Stimulated activated naive CD4-positive, alpha-beta T cell (primary cell): ENCODE measurements around the gene CRADD.
"Not testable (repeated sequence)": the region's sequence is repeated elsewhere in the genome, so short reads cannot be mapped to it uniquely, and the experiment has no call there.

ENCODE experiments used
- DNase-seq, 6 experiments: peaks; one replicate each; lab custom pipeline; 2025; lab: John Stamatoyannopoulos, UW

Gene CRADD

DNA sequence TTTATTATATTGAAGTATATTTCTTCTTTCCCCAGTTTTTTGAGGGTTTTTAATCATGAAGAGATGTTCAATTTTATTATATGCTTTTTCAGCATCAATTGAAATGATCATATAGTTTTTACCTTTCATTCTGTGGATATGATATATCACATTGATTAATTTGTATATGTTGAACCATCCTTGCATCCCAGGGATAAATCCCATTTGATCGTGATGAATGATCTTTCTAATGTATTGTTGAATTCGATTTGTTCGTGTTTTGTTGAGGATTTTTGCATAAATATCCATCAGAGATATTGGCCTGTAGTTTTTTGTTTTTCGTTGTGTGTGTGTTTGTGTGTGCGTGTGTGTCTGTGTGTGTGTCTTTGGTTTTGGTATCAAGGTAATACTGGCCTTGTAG lies 196.4 kb downstream of the CRADD start:
- DNase-seq, result no peak

DNA sequence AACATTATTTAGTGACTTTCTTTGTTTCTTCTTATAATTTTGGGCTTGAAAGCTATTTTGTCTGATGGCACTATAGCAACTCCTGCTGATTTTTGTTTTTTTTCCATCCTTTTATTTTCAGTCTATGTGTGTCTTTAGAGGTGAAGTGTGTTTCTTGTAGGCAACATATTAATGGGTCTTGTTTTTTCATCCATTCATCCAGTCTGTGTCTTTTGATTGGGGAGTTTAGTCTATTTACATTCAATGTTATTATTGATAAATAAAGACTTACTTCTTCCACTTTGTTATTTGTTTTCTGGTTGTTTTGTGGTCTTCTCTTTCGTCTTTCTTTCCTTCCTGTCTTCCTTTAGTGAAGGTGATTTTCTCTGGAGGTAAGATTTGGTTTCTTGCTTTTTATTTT lies 198.0 kb downstream of the CRADD start:
- no peak for DNase-seq

DNA sequence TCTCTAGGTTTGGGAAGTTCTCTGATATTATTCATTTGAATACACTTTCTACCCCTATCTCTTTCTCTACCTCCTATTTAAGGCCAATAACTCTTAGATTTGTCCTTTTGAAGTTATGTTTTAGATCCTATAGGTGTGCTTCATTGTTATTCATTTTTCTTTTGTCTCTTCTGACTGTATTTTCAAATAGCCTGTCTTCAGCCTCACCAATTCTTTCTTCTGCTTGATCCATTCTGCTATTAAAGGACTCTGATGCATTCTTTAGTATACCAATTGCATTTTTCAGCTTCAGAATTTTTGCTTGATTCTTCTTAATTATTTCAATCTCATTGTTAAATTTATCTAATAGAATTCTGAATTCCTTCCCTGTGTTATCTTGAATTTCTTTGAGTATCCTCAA lies 199.2 kb downstream of the CRADD start:
- DNase-seq, result no peak

DNA sequence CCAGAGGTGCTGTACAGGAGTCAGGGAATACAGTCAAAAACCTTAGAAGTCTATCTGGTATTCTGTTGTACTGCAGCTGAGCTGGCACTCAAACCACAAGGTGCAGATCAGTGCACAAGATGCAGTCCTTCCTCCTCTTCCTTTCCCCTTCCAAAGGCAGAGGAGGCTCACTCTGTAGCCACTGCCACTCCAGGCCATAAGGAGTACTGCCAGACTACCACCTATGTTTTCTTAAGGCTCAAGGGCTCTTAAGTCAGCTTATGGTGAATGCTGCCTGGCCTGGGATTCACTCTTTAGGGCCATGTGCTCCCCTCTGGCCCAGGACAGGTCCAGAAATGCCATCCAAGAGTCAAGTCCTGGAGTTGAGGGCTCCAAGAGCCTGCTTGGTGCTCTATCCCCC lies 200.3 kb downstream of the CRADD start:
- no peak for DNase-seq

DNA sequence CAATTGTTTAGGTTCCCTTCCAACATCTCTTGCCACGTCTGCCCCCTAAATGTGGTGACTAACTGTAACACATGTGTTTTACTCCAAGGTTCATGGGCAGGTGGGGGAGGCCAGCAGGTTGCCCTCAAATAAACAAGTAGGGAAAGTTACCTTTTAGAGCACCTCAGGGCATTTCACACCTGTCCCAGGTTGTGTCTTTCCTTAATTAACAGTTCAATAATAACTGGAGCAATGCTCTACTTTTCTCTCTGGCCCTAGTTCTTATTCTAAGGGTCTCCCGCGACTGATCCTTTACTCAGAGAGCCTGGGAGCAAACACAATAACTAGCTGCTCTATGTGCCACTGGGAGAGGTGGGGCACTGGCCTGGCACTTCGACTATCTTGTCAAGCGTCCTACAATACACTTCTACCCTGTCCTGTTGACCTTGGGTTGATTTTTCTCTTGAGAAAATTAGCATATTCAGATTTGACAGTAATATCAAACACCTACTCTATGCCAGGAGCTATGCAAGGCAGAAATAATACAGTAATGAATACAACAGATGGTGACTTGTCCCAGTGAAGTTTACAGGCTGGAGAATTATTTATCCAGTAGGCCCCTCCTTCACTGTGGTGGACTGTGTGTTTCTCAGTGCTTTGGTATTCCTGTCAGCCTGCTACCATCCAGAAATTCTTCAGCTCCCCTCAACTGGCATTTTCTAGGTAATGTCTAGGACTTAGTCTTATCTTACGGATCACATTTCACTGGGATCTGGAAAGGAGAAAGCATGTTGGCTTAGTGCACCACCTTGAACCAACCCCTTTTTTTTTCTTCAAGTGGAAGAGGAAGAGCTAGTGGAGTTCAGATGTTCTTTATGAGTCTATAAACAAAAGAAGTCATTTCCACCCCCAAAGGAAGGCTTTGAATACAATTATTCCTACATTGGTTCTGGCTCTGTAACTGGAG lies 202.6 kb downstream of the CRADD start:
- no peak for DNase-seq

DNA sequence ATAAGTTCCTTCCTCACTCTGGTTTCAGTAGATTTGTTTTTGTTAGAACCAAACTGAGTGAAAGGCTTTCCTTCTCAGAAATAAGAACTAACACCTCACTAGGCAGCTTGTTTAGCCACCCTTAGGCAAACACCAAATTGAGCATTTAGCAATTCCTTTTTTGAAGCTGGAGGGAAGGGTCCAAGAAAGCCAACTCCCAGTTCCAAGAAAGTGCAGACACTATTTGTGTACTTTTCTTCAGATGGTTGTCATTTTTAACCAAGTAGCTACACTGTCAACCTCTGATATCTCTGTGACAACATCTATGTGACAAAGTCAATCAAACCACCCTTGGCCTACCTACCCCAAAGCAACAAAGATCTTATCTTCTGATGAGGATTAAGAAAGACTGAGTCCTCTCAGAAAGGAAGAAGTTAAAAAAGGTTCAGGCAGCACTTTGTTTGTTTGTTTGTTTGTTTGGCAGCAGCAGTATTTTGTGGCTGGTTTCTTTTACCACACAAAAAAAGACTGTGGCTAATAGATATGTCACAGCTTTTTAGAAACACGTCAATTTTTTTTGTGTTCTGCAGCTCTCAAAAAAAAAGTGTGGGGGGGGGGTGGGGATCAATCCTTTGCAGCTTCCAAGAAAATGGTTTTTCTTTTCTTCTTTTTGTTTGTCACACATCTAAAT lies 203.8 kb downstream of the CRADD start:
- DNase-seq, result no peak

DNA sequence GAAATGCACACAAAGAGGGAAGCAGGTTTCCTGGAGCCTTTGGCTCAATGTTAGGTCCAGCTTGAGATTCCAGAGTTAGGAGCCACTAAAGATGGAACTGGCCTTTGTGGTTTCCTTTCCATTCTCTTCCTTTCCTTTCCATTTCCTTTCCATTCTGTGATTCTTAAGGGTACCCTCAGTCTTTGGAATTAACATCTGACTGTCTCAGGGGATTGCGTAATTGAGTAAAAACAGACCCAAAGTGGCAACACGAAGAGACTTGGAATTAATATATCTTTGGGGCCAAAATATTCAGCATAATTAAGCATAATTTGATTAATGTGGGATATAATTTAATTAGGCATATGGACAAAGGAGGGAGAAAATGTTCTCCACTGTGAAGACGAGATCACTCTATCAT lies 205.6 kb downstream of the CRADD start:
- DNase-seq, result no peak

DNA sequence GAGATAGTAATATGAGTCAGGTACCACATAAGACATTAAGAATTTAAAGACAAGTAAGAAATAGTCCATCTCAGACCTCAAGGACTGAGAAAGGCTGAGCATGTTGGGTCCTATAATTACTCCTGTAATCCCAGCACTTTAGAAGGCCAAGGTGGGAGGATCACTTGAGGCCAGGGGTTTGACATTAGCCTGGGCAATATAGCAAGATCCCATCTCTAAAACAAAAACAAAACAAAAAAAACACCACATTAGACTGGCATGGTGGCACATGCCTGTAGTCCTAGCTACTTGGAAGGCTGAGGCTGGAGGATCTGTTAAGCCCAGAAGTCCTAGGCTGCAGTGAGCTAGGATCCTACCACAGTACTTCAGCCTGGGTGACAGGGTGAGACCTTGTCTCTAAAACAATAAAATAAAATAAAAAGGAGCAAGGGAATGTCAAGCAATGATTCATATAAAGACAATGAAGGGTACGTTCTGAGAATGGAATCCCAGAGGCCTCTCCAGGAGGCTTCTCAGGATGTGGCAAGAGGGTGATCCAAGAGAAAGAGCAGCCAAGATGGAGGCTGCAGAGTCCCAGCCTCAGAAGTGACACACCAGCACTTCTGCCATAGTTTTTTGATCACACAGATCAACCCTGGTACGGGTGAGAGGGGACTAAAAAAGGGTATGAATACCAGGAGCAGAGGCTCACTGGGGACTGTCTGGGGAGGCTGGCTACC lies 206.4 kb downstream of the CRADD start:
- no peak for DNase-seq

DNA sequence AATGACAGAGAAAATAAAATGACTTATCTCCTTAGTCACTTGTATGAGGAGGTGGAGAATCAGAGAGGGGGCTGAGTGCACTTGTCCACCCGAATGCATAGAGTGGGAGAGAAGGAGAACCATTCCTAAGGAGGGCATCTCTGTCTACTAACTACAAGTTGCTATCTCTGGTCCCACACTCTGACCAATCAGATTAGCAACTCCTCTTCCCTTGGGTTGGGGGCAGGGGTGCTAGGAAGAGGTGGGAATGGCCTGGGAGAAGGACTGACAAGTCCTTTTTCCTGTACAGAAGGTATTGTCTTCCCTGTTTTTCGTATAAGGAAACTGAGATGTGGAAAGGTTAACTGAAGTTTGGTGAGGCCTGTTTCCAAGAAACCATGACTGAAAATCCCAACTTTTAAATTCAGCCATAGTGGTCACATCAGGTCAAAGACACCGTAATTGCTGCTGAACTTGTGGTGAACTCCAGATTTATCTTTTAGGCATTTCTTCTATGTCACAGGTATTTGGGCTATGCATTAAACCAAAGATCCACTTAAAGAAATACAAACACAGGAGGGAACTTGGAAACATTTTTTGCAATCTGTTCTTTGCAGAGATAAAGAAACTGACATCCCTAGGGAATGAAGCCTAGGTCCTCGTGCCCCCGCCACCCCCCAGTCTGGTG lies 207.8 kb downstream of the CRADD start:
- no peak for DNase-seq

DNA sequence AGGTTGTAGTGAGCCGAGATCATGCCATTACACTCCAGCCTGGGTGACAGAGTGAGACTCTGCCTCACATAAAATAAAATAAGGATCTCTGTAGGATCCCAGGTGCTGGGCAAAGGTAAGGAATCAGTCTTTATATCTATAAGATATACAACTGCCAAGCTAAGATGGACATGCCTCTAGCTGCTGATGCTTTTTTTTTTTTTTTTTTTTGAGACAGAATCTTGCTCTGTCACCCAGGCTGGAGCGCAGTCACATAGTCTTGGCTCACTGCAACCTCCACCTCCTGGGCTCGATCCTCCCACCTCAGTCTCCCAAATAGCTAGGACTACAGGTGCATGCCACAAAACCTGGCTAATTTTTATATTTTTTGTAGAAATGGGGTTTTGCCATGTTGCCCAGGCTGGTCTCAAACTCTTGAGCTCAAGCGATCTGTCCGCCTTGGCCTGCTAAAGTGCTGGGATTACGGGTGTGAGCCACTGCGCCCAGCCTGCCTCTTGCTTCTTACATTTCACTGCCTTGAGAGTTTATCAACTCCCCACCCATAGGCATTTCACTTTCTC lies 208.9 kb downstream of the CRADD start:
- not testable (repeated sequence) for DNase-seq

DNA sequence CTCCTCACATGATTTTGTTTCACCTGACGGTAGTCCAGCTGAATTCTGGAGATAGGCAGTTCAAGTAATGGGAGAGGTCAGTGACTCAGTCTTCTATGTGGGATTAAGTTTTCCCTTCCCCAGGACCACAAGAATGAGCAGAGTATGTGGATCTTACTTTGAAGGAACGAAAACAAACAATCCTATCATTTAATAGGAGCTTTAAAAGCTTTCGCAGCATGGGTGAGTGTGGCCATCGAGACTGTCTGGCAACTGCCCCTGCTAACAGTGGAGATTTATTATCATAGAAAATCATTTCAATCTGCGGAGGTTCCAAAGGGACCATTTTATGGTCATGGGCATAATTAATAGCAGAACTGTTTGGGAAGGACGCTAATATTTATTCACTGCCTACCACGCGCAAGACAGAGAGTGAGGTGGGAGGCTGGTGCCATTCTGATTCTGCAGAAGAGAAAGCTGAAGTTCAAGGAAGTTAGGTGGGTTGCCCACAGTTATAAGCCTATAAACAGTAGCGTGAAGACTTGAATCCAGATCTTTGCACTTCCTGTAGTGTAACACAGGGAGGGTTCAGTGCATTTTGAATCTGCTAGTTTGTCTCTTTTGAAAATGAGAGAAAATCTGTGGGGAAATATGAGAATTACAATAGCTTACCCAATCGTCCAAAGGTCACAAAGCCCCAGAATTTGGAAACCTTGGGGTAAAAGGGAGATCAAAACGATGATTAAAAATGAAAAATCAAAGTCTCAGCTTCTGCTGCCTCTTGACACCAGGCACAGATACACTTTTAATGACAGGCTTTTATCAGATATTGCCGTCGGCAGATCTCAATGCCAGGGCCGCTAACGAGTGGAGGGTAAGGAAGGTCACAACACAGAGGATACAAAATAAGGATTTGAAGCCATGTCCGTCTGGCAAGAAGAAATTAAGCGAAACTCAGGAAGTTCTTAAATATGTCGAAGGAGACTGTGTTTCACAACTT lies 209.6 kb downstream of the CRADD start:
- no peak for DNase-seq

DNA sequence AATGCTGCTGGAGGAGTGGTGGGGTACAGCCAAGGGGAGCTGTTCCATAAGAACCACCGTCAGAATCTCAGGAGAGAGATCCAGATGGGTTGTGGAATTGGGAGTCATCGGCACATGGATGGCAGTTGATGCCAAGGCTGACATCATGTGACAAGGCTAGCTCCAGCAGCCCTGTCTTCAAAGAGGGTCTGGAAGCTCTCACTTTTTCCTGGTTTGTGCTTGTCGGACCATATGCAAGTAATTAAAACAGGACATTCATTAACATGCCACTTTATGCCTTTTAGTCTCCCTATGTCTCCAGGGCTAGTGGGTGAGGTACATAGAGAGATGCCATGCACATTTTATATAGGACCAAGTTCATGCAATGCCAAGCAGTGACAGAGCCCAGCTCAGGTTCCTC lies 211.8 kb downstream of the CRADD start:
- DNase-seq, result no peak

DNA sequence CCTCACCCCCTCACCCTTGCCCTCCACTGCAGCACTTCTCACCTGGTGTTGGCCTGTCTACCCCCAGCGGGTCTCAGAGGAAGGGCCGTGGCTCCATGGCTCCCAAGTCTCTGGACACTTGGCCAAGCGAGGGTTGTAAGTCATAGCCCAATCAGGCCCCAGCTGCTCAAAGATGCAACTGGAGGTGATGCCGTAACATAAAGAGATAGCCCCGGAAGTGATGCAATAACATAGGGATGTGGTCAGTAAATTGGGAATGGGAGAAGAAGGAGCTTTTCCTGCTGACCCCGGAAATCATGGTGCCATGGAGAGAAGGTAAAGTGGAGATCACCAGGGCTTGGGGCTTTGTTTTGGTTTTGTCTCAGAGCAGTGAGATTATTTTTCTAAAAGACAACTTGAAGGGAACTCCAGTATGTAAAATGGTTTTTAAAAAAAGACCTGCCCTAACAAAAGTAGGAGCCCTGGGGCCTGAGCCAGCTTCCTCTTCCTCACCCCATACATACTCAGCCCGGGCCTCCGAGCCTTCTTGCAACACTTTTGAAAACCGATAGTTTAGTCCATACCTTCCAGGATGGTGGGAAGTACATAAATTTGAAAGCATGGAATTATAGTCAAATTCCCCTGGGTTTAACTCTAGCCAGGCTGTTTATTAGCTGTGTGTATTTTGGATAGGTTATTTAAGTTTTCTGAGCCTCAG lies 212.5 kb downstream of the CRADD start:
- DNase-seq, result no peak

DNA sequence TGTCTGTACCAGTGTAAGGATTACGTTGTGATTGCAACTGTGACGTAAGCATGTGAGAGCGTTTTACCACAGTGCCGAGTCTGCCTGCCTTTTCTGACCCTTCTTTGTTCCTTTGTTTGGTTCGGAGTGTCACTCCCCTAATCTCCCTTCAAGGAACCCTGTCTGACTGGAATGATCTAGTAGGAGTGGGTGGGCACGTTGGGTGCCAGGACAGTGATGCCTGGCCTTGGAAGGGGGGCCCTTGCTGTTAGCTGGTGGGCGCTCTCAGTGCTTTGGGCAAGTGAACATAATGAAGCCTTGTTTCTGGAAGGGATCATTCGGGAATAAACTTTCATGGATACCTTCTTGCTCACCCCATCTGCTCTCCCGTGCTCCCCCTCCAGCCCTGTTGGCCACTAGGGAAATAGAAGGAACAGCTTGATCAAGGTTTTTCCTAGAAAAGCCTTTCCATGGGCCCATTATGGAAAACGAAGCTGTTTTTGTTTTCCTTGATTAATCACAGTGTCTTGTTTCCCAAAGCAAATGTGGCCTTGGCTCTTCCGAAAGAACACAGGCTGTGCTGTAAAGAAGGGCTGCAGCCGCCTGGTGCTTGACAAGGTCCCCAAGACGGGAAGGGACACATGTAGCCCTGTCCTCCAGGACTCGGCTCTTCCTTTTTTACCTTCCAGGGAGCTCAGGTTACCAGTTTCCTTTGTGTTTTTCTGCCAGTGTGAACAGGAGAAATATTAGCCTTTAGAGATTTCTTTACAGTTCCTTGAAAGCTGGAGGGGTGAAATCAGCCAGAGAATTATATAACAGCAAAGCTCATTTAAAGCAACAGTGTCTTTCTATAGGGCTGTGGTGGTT lies 215.5 kb downstream of the CRADD start:
- DNase-seq, result no peak

DNA sequence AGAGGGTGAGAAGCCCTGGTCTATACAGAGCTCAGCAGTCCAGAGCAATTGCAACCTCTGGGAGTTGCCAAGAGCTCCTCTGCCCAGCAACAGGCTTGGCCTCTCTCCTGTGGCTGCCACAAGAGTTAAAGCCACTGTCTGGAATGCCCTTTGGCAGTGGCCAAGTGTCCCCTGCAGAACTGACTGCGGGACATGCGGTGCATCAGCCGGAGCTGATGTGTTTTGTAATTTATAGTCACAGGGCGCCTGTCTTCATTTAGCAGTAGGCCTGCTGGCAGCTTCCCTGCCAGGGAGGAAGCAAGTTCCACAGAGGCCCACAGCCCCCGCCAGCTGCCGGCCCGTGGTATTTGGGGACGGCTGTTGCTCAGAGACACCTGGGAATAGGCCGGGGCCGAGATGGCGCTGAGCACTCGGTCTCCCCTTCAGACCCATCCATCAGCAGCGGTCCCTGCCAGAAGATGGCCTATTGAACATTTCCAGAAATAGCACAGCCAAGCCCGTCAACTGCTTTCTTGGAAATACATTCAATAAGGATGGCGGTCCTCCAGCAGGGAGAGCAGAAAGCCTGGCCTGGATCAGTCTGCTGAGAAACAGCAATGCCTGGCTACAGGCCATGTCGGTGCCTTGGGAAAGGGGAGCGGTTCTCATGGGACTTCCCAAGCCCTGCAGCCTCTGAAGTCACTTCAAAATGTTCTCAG lies 217.4 kb downstream of the CRADD start:
- no peak for DNase-seq

DNA sequence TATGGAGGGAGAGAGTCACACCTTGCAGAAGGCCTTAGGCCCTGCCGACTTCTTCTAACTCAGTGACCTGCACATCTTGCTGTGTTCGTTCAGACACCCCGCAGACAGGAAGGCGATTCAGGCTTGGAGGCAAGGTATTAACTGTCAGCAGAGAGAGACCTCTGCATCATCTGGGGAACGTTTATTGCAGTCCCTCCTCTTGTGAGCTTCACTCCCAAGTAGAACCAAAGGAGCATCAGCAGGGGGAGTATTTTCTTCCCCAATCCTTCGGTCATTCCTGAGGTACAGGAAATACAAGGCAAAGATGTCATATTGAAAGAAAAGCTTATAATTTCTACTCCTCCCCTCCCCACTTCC lies 217.9 kb downstream of the CRADD start:
- DNase-seq, result no peak

DNA sequence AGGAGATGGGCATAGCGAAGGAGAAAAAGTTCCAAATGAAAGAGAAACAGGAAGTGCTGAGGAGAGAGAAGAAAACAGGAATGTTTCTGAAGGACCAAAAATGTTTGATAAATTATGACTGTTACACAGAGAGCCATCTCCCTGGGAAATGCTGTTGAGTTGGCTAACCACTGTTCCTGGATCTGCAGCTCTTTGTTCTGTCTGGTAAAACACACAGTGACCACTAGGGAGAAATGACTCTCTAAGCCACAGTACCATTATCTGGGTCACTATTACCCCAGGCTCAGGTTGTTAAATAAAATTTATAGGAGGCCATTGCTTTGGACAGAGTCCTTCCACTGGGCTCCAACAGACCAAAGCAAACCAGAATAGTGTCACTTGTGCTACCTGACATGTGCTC lies 219.3 kb downstream of the CRADD start:
- no peak for DNase-seq

DNA sequence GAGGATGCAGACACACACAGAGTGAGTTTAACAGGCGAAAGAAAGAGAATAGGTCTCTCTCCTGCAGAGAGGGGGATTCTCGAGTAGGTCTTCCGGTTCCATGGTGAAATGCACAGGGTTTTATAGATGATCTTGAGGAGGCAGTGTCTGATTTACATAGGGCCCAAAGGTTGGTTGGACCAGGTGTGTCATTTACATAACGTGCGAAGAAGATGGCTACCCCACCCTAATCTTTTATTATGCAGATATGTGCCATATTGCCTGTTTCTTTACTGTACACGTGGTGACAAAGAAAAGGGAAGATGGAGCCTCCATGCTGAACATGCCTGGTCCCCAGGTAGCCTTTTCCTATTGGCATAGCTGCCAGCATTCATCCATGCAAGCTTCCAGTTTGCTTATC lies 219.8 kb downstream of the CRADD start:
- no peak for DNase-seq

DNA sequence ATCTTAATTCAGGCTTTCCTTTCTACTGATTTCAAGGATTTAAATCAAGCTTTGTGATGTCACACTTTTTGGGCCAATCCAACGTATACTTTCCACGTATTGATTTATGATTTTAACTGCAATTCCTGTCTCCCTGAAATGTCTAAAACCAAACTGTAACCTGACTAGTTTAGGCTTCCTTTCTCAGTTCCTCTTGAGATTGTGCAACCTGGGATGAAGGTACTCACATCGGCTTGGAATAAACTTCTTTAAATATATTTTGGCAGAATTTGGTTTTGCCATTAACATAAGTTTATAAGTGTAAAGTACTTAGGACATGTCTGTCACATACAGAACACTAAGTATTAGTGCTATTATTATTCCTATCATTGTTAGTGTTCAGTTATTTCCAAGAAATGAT lies 224.6 kb downstream of the CRADD start:
- no peak for DNase-seq
